GM10847 (cell line): Measurements from ENCODE around the gene MAN1C1.

Experiments used
- POLR2A ChIP-seq: IDR thresholded peaks from 2 replicates; pipeline ENCODE4 v1.6.1; 2011; ENCODE audit not compliant: insufficient read length; ENCODE audit errors: extremely low read depth

The MAN1C1 gene

DNA sequence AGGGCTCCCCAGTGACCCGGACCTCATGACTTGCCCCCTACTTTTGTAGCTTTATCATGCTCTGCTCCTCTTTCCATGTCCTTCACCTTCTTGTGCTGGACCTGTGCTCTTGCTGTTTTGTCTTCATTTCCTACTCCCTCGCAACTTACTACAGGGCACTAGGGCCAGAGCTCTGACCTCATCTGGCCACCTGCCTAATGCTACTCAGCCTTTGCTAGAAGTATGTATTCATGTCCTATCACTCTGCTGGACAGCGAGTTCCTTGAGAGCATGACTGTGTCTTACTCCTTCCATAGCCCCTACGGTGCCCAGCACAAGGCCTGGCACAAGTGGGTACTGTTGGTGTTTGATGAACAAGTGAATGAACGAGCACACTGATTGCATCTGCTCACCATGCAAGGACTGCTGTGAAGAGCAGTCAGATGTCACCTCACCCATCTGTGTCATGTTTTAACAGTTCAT lies 205.1 kb downstream of the MAN1C1 start:
- no peak for TF ChIP-seq POLR2A

DNA sequence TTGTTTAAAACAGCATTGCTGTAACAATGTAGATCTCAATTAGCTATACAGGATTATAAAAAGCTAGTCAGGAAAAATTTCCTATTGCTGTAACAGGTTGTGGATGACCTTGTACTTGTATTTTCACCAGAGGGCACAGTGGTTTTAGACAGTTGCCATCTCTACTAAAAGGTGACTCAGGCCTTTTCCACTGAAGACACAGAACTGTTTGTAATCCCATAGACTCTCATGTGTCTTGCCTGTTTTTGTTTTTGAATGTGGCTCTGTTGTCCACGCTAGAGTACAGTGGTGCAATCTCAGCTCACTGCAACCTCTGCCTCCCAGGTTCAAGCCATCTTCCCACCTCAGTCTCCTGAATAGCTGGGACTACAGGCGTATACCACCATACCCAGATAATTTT lies 209.0 kb downstream of the MAN1C1 start:
- TF ChIP-seq POLR2A: no peak

GRCh38 chr1:25826571-25826970 lies 210.0 kb downstream of the MAN1C1 start:
- no peak for TF ChIP-seq POLR2A

DNA sequence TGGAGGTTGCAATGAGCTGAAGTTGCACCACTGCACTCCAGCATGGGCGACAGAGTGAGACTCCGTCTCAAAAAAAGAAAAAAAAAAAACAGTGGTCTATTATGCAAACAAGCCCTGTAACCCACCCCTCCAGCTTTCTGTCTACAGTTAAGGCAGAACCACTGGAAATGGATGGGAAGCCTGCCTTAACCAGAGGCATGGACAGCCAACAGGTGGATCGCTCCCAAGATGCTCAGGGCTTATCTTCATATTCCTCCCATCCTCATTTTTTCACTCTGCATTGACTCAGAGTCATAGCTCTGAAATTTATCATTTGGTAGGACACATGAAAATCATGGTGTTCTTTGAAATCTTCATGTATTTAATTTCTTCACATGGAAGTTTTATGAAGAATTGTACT lies 211.9 kb downstream of the MAN1C1 start:
- no peak for TF ChIP-seq POLR2A

DNA sequence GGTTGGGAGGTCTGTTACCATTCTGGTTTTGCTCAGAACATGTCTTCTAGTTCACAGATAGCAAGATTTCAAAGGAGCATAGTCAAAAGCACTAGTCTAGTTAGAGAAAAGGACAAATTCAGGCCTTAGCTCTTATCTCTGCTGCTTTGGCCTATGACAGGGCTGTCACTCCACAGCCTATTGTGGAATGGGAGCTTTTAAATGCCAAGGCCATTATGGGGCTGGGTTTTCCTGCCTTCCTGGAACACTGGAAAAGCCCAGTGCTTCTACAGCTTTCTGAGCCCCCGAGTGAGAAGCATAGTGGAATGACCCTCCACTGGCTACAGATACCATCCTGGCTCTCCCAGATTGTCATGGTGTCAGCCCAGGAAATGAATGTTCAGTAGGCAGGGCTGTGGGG lies 212.5 kb downstream of the MAN1C1 start:
- TF ChIP-seq POLR2A: no peak

DNA sequence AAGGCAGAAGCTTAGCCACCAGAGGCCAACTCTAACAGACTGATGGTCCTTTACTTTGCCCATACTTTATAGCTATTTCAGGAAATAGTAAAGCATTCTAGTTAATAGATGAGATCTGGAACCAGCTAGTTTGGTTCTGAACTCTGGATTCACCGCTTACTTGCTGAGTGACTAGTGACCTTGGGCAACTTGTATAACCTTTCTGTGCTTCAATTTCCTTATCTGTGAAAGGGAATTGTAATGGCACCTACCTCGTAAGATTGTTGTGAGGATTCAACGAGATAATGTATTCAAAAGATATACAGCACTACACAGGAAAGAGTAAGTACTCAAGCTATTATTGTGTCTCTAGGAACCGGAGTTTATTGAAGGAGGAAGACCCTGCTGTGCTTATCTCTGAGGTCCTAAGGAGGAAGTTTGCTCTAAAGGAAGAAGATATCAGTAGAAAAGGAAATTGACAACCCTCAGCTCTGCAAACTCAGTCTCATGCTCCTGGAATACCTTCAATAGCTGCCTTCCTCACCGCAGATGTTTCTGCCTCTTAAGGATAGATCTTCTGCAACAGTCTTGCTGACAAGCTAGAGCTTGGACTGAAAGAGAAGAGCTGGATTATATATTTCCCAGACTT lies 215.1 kb downstream of the MAN1C1 start:
- no peak for TF ChIP-seq POLR2A

DNA sequence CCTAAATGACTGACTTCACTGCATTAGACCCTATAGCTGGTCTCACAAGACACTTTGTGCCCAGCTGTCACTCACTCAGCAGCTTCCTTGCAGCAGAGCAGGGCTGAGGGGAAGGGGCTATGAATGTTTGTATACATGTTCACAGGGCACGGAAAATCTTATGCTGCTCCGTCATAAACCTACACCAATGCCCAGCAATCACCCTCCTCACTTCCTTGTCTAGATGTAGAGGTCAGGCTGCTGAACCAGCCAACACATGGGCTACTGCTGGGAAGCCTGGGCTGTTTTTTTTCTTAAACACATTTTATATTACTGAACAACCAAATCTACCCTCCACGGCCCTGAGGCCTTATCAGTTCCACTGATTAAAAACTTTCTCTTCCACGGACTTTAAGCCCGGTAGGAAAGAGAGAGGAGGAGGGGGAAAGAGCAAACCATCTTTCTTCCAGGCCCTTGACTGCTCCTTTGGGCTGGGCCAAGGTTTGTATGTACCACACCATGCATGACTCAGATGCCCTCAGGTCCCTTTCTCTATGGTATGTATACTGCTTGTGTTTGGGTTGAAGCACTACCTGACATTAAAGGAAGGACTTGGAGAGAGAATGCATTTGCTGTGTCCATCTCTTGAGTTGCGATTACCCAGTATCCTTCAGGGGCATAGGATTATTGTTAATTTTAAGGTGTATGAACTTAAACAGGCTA lies 215.9 kb downstream of the MAN1C1 start:
- no peak for TF ChIP-seq POLR2A

- no peak for TF ChIP-seq POLR2A
Observed at GRCh38 chr1:25833158-25833557, 216.6 kb downstream of the MAN1C1 start.
